Heart right ventricle (tissue), 16 donors: ENCODE results near the gene ASB13. TPM values are rescaled to one million over a fixed set of nuclear protein-coding genes. Genes with fewer than 3 reads are reported as not detected.
A peak's percentile ranks its signal among the peaks of the same experiment; 100 is the strongest.

Experiments
- ATAC-seq, 8 donors: fragments of 200-7000 bp; cut with Tn5 transposase; one replicate each; pipeline ENCODE4 v1.9.1; 2020; ENCODE audit warnings: mild to moderate bottlenecking in 8 of 8, moderate library complexity in 8 of 8, moderate number of reproducible peaks in 1 of 8
- DNase-seq, 2 donors: peaks; one replicate each; pipeline ENCODE4 v3.0.0-alpha.2; 2020
- H3K27ac ChIP-seq, 10 donors: fragments of 200-600 bp; sonication (generic) in 2 of 10; one replicate each; pipeline versions ENCODE4 v1.5.0 to v1.8.0; 2020 to 2022; ENCODE audit warnings: mild to moderate bottlenecking in 3 of 10
- H3K27me3 ChIP-seq, 7 donors: fragments of 200-600 bp; one replicate each; pipeline ENCODE4 v1.8.0; 2021 to 2022; ENCODE audit warnings: mild to moderate bottlenecking in 2 of 7
- H3K36me3 ChIP-seq, 9 donors: fragments of 200-600 bp; sonication (generic) in 1 of 9; one replicate each; pipeline versions ENCODE4 v1.5.0 to v1.8.0; 2020 to 2022; ENCODE audit warnings: mild to moderate bottlenecking in 2 of 9
- H3K4me1 ChIP-seq, 9 donors: fragments of 200-600 bp; sonication (generic) in 1 of 9; one replicate each; pipeline versions ENCODE4 v1.5.0 to v1.8.0; 2020 to 2022; ENCODE audit warnings: mild to moderate bottlenecking in 4 of 9
- H3K4me3 ChIP-seq, 10 donors: fragments of 200-600 bp; sonication (generic) in 2 of 10; one replicate each; pipeline versions ENCODE4 v1.5.0 to v1.8.0; 2020 to 2022; ENCODE audit warnings: mild to moderate bottlenecking in 7 of 10, moderate library complexity in 2 of 10
- H3K9me3 ChIP-seq, 11 donors: fragments of 200-600 bp in 10 of 11; sonication (generic) in 2 of 11; one replicate each; pipeline versions ENCODE4 v1.5.0 to v1.8.0; 2013 to 2022; ENCODE audit warnings: mild to moderate bottlenecking in 2 of 11, control low read depth in 1 of 11, moderate library complexity in 1 of 11
- CTCF ChIP-seq, 9 donors: fragments of 200-600 bp; sonication (generic) in 2 of 9; IDR thresholded peaks; one replicate each; pipeline versions ENCODE4 v1.5.0 to v1.8.0; 2021 to 2022; ENCODE audit warnings: antibody characterized with exemption in 9 of 9, mild to moderate bottlenecking in 5 of 9, moderate library complexity in 1 of 9
- WGBS, 2 donors: extraction: QIAGEN DNeasy Blood & Tissue Kit; methylation state at CpG; one replicate each; pipeline ENCODE4 v1.1.7; 2013; ENCODE audit warnings: inconsistent platforms in 1 of 2; 5-methylcytosine and 5-hydroxymethylcytosine counted together
- intact Hi-C, 10 donors: fragments of 100-400 bp; cut with DNase I; formaldehyde crosslinking; loops; one replicate each; pipeline versions ENCODE4 v1.11.1 to v1.14.2; 2022
- polyA plus RNA-seq, 2 donors: library from polyadenylated mRNA; stranded (reverse); fragments of 200-250 nt; gene quantifications; one replicate each; pipeline ENCODE4 v1.2.3, GENCODE V29; 2013
- total RNA-seq, 10 donors: library from RNA; stranded (reverse); fragmentation: NEBNext Ultra II Directional in 3 of 10; extraction: Animal tissue kit (Norgen Biotek cat#: 25700) in 3 of 10; gene quantifications; one replicate each; pipeline versions ENCODE4 v1.2.1 to v1.2.4, GENCODE V29; 2021 to 2023
- donor health status: Arrhythmogenic right ventricular cardiomyopathy.
- donor health status: ischemic (EF 13 %, LVEDD 7.1; RV severe dilation, severe dysfunction).
- donor health status: healthy with polysubstance abuse.
- donor health status: DM: no; HTN: yes; CAD: no.
- donor health status: DM: no; HTN: no; CAD: no.
- donor health status: ischemic (EF 25% LVEDD 6.9; RV normal size, moderate dysfunction).
- donor health status: ischemic (EF 25% LVEDD 5.7; RV mildly dilated, moderate dysfunction).
- donor health status: healthy.
- donor health status: DM: yes; HTN: yes; CAD: no.
- donor health status: Ischemic cardiomyopathy.
- donor health status: ischemic (EF 35%, LVEDD 5.7; RV mildly dilated, moderate dysfunction).
- donor health status: nonischemic (EF 11% LVEDD 7.7; RV severe dilation, severe dysfunction).
- donor health status: DM: yes; HTN: yes; CAD: no.
- donor health status: PGD.
- donor health status: ischemic (EF 29% LVEDD 5.4; RV normal size, mild dysfunction).
- donor health status: nonischemic (EF 23%, LVEDD 6.1; RV moderate dilation, normal function).

ASB13 gene
- total and polyA plus RNA-seq, 12 donors: 8.4 to 18.0 (median 13.4) TPM

DNA sequence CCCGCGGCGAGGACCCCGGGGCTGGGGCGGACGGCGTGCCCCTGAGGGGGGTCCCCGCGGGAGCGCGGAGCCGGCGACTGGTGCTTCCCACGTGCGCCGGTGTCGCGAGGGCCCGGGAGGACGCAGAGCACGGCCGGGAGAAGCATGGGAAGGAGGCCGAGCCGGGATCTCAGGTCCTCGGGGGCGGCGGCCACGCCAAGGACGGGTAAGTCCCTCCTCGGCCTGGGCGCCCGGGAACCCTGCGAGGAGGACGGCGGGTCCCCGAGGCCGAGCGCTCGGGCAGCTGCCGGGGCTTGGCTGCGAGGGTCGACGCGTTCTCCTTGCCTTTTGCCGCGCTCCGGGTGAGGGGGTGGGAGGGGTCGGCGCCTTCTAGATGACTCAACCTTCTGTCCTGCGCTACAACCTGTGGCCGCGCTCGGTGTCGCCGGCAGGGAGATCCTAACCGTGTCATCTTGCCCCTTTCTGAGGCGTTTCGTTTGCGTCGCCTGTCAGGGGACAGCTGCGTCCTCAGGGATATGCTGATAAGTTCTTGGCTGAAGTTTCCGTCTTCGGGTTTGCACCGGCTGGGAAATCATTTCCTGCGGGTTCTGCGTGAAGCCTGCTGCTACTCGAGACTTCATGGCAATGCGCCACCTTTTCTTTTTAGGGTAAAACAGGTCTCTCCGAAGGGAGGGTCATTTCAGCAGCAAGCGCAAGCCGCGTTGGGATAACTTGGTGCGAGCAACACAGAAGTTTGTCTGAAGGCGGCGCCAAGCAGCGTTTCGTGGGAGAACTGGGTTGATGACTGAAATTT lies 18.8 kb upstream of the ASB13 start:
- Histone ChIP-seq H3K4me1 (peaks cover 9 to 36% (median 26%) of the 10 kb centered on the region in 9 donors), H3K27ac (peak overlapping the region; percentile 82 to 97 (median 92)), H3K36me3 (peaks cover 0 to 5% (median 0%) of the 10 kb centered on the region in 9 donors), H3K4me3 (peak overlapping the region; percentile 83 to 98 (median 93)), H3K27me3 (no peaks in the 10 kb centered on the region), H3K9me3 (no peaks in the 10 kb centered on the region)
- WGBS, 2 donors: 1% methylated on average over 59 to 77 of the region's 77 CpGs
- ATAC-seq: peak; percentile 29 to 64 (median 48)
- TF ChIP-seq CTCF (IDR thresholded peaks at IDR 0.05): peak in 8 of 9 donors; percentile 15 to 71 (median 52)
- intact Hi-C loops: loop anchor here in 7 of 10 donors (2.0 to 10.0 kb wide), 6 partner anchors 38 to 190 kb away; partner anchors contain the start of gene GDI2 (in 3 of the 7)
- DNase-seq: peak; percentile 62 to 72

GRCh38 chr10:5684318-5684970 lies 18.0 kb upstream of the ASB13 start, which contains the start of gene TASOR2:
TASOR2 (plus strand) TSS chr10:5684838; CDS start chr10:5720643, 35,805 bp downstream.
- no peak for TF ChIP-seq CTCF (IDR thresholded peaks at IDR 0.05)
- Histone ChIP-seq H3K4me1 (peaks cover 9 to 32% (median 26%) of the 10 kb centered on the region in 9 donors), H3K27ac (peak within 1 kb of the TSS; percentile 82 to 97 (median 92)), H3K4me3 (peak within 1 kb of the TSS; percentile 83 to 98 (median 93)), H3K36me3 (peaks cover 0 to 5% (median 0%) of the 10 kb centered on the region in 9 donors), H3K9me3 (no peaks in the 10 kb centered on the region), H3K27me3 (no peaks in the 10 kb centered on the region)
- ATAC-seq (peak; percentile 97 to 99 (median 98)), DNase-seq (peak; percentile 98 to 99)
- intact Hi-C loops: loop anchor here in 7 of 10 donors (2.0 to 10.0 kb wide), 4 partner anchors 37 to 190 kb away; partner anchors contain the start of gene GDI2 (in 2 of the 7)
- WGBS, 2 donors: 1% methylated on average over 54 of the region's 54 CpGs

DNA sequence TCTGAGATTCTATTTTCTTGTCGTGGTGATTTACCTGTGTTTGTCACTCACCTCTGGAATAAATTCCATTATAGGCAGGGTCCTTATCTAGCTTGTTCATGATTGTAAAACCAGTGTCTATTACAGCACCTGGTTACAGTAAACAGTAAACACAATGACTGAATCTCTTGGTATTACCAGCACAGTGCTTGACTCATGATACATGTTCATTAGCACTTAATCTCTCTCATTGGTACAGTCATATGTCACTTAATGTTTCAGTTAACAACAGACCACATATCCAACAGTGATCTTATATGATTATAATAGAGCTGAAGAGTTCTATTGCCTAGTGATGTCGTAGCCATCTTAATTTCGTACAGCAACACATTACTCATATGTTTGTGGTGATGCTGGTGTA lies 16.7 kb upstream of the ASB13 start:
- Histone ChIP-seq H3K27me3 (peaks cover 0 to 4% (median 0%) of the 10 kb centered on the region in 7 donors), H3K9me3 (no peaks in the 10 kb centered on the region), H3K4me1 (peaks cover 9 to 30% (median 26%) of the 10 kb centered on the region in 9 donors), H3K27ac (no peak overlapping the region), H3K36me3 (peaks cover 0 to under 1% (median 0%) of the 10 kb centered on the region in 9 donors), H3K4me3 (no peak overlapping the region)
- no peak for DNase-seq
- TF ChIP-seq CTCF (IDR thresholded peaks at IDR 0.05): no peak
- intact Hi-C loops: loop anchor here in 6 of 10 donors (5.0 to 10.0 kb wide), 3 partner anchors 36 to 192 kb away; partner anchors contain the start of gene GDI2 (in 2 of the 6)
- 78 to 84% methylated on average over 3 of the region's 3 CpGs for WGBS, 2 donors
- ATAC-seq: no peak

DNA sequence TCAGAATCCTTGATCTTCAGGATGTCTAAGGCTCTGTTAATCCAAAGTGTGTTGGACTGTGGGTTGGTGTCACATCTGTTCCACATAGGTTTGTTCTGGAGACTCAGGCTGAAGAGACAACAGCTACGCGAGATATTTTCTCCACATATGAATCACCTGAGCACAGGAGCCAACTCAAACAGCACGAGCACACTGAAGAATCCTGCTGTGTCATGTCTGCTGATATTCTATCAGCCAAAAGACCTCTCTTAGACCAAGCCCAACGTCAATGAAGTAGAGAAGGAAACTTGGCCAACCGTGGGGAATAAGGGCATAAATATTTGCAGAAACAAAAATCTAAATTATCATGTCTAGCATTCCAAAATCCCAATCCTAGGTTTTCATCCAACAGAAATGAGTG lies 15.5 kb upstream of the ASB13 start:
- Histone ChIP-seq H3K27ac (no peak overlapping the region), H3K4me3 (no peak overlapping the region), H3K27me3 (peaks cover 0 to 12% (median 0%) of the 10 kb centered on the region in 7 donors), H3K4me1 (peaks cover 9 to 18% (median 17%) of the 10 kb centered on the region in 9 donors), H3K9me3 (no peaks in the 10 kb centered on the region), H3K36me3 (no peaks in the 10 kb centered on the region)
- DNase-seq (no peak), ATAC-seq (no peak)
- WGBS, 2 donors: 71 to 83% methylated on average over 5 of the region's 5 CpGs
- intact Hi-C loops: loop anchor here in 6 of 10 donors (5.0 to 10.0 kb wide), 3 partner anchors 35 to 193 kb away; partner anchors contain the start of gene GDI2 (in 2 of the 6)
- TF ChIP-seq CTCF (IDR thresholded peaks at IDR 0.05): no peak
